Keratinocyte (primary cell): ENCODE data around the gene SLC37A3. TPM values are rescaled to one million over a fixed set of nuclear protein-coding genes. Genes with fewer than 3 reads are reported as not detected.

Experiments used
- DNase-seq: peaks from one replicate; pipeline ENCODE4 v3.0.0-alpha.2; 2011; ENCODE audit warnings: low read depth, missing footprints, low spot score
- FAIRE-seq: peaks from 2 replicates; lab custom pipeline; 2011; peaks lifted over from hg19 to GRCh38; lab: Jason Lieb, UNC
- H2AFZ ChIP-seq: 2 replicates; pipeline ENCODE4 v1.6.0; 2012; ENCODE audit warnings: low read length, control low read depth, inconsistent platforms; ENCODE audit not compliant: control insufficient read depth
- H3K27ac ChIP-seq: 2 replicates; pipeline ENCODE4 v1.5.1; 2011; ENCODE audit warnings: low read length; ENCODE audit not compliant: control insufficient read depth, insufficient read depth
- H3K27me3 ChIP-seq: 3 replicates; pipeline ENCODE4 v1.6.0; 2011; ENCODE audit warnings: low read length; ENCODE audit not compliant: control insufficient read depth, insufficient read depth; ENCODE audit errors: extremely low read depth
- H3K36me3 ChIP-seq, 2 experiments: 2 replicates in 1 of 2; 3 replicates in 1 of 2; pipeline ENCODE4 v1.5.1; 2011; ENCODE audit warnings: low read length in 2 of 2, mild to moderate bottlenecking in 1 of 2; ENCODE audit not compliant: control insufficient read depth in 2 of 2, insufficient read depth in 2 of 2; ENCODE audit errors: extremely low read depth in 1 of 2
- H3K4me1 ChIP-seq: 3 replicates; pipeline ENCODE4 v1.5.1; 2011; ENCODE audit warnings: low read length; ENCODE audit not compliant: control insufficient read depth, insufficient read depth; ENCODE audit errors: extremely low read depth
- H3K4me2 ChIP-seq: 3 replicates; pipeline ENCODE4 v1.6.0; 2011; ENCODE audit warnings: low read depth, low read length; ENCODE audit not compliant: control insufficient read depth, insufficient read depth; ENCODE audit errors: extremely low read depth
- H3K4me3 ChIP-seq, 3 experiments: fragments of 200-600 bp in 1 of 3; sonication (generic) in 1 of 3; 2 replicates in 2 of 3; 3 replicates in 1 of 3; pipeline ENCODE4 v1.5.1; 2011 to 2016; ENCODE audit warnings: low read length in 3 of 3, mild to moderate bottlenecking in 3 of 3, control low read depth in 2 of 3, inconsistent platforms in 1 of 3, low read depth in 1 of 3, mixed read lengths in 1 of 3, mixed run types in 1 of 3, moderate library complexity in 1 of 3; ENCODE audit not compliant: control insufficient read depth in 2 of 3, insufficient read depth in 2 of 3; ENCODE audit errors: extremely low read depth in 1 of 3
- H3K79me2 ChIP-seq: 2 replicates; pipeline ENCODE4 v1.6.0; 2012; ENCODE audit warnings: low read length; ENCODE audit not compliant: control insufficient read depth, insufficient read depth
- H3K9ac ChIP-seq: 3 replicates; pipeline ENCODE4 v1.6.0; 2011; ENCODE audit warnings: low read length; ENCODE audit not compliant: control insufficient read depth, insufficient read depth; ENCODE audit errors: extremely low read depth
- H3K9me1 ChIP-seq: 3 replicates; pipeline ENCODE4 v1.6.0; 2011; ENCODE audit warnings: low read length; ENCODE audit not compliant: control insufficient read depth, insufficient read depth; ENCODE audit errors: extremely low read depth
- H3K9me3 ChIP-seq: 2 replicates; pipeline ENCODE4 v1.5.1; 2012; ENCODE audit warnings: low read depth, low read length; ENCODE audit not compliant: control insufficient read depth
- H4K20me1 ChIP-seq: 3 replicates; pipeline ENCODE4 v1.6.0; 2011; ENCODE audit warnings: low read length; ENCODE audit not compliant: control insufficient read depth, insufficient read depth; ENCODE audit errors: extremely low read depth
- CTCF ChIP-seq, 3 experiments: IDR thresholded peaks in 1 of 3; conservative IDR thresholded peaks in 1 of 3; optimal IDR thresholded peaks in 1 of 3; 2 replicates in 2 of 3; 3 replicates in 1 of 3; pipeline versions ENCODE3 to v1.5.1; 2011; ENCODE audit warnings: low read length in 3 of 3, mild to moderate bottlenecking in 3 of 3, moderate library complexity in 2 of 3, control low read depth in 1 of 3, inconsistent platforms in 1 of 3; ENCODE audit not compliant: insufficient read depth in 2 of 3; ENCODE audit errors: extremely low read depth in 1 of 3
- EZH2 ChIP-seq: IDR thresholded peaks from one replicate; pipeline ENCODE4 v1.6.1; 2012; ENCODE audit warnings: inconsistent platforms, mild to moderate bottlenecking, low read length, moderate library complexity
- dilution Hi-C: fragments of 300-500 bp; cut with MboI; formaldehyde crosslinking; loops from one replicate; pipeline ENCODE4 v1.7.0; 2020; ENCODE audit warnings: low sequenced_read_pairs; ENCODE audit not compliant: extremely low pct_ligation_motif_present
- polyA plus RNA-seq, 5 experiments: library from polyadenylated mRNA; depleted of rRNA in 3 of 5; stranded (reverse) in 3 of 5; stranded (forward) in 1 of 5; unstranded in 1 of 5; fragments of >200 nt; gene quantifications; 1 replicate in 1 of 5; 2 replicates in 3 of 5; 3 replicates in 1 of 5; pipeline versions ENCODE4 v1.2.1 to v1.2.3, GENCODE V29; 2011 to 2012; ENCODE audit warnings: missing spikeins in 2 of 5, low read depth in 1 of 5, low replicate concordance in 1 of 5

The SLC37A3 gene
- polyA plus RNA-seq, 1 donor (not counting 4 experiments of a cell fraction or from before 2014, with no cell fraction given): 51.4 TPM

- Histone ChIP-seq H4K20me1 (no peaks in the 10 kb centered on the region), H3K4me2 (no peak overlapping the region), H3K36me3 (no peaks in the 10 kb centered on the region), H2AFZ (no peak overlapping the region), H3K9ac (no peak overlapping the region), H3K4me3 (no peak overlapping the region), H3K27ac (no peak overlapping the region), H3K9me3 (no peaks in the 10 kb centered on the region), H3K4me1 (peaks cover 16% of the 10 kb centered on the region), H3K9me1 (no peaks in the 10 kb centered on the region), H3K27me3 (no peaks in the 10 kb centered on the region), H3K79me2 (no peaks in the 10 kb centered on the region)
- no peak for DNase-seq
- no peak for TF ChIP-seq CTCF (optimal IDR thresholded peaks at IDR 0.05 in 1 of 3, IDR thresholded peaks at IDR 0.05 in 1 of 3, conservative IDR thresholded peaks at IDR 0.05 in 1 of 3; ENCODE audit: extremely low read depth in 1 of 3, insufficient read depth in 2 of 3, low read length in 3 of 3)
- no peak for TF ChIP-seq EZH2
- no peak for FAIRE-seq
- dilution Hi-C loops: no loop called here
Observed at GRCh38 chr7:140317999-140318398, 80.3 kb downstream of the SLC37A3 start.

- H4K20me1 ChIP-seq: no peaks in the 10 kb centered on the region
- DNase-seq (no peak), FAIRE-seq (no peak)
- H2AFZ ChIP-seq: no peak overlapping the region
- no peaks in the 10 kb centered on the region for H3K9me1 ChIP-seq
- peaks cover 16% of the 10 kb centered on the region for H3K4me1 ChIP-seq
- no peaks in the 10 kb centered on the region for H3K79me2 ChIP-seq
- no peaks in the 10 kb centered on the region for H3K9me3 ChIP-seq
- no peak overlapping the region for H3K4me2 ChIP-seq
- no peaks in the 10 kb centered on the region for H3K36me3 ChIP-seq
- TF ChIP-seq CTCF (optimal IDR thresholded peaks at IDR 0.05 in 1 of 3, IDR thresholded peaks at IDR 0.05 in 1 of 3, conservative IDR thresholded peaks at IDR 0.05 in 1 of 3; ENCODE audit: extremely low read depth in 1 of 3, insufficient read depth in 2 of 3, low read length in 3 of 3): no peak
- no peak for TF ChIP-seq EZH2
- H3K27ac ChIP-seq: no peak overlapping the region
- dilution Hi-C loops: no loop called here
- H3K9ac ChIP-seq: no peak overlapping the region
- H3K4me3 ChIP-seq: no peak overlapping the region
- H3K27me3 ChIP-seq: no peaks in the 10 kb centered on the region
Observed at GRCh38 chr7:140317597-140317996, 80.7 kb downstream of the SLC37A3 start.
